ENCODE data around the gene RFC1.
"Not testable (repeated sequence)": the region's sequence is repeated elsewhere in the genome, so short reads cannot be mapped to it uniquely, and the experiment has no call there.

Gene RFC1

GRCh38 chr4:39279416-39279815 lies 86.7 kb downstream of the RFC1 start:
- DNase-seq = no peak
- no peaks in the 10 kb centered on the region for H3K27me3 ChIP-seq (ENCODE audit: insufficient read depth, low read depth, severe bottlenecking)
- no peaks in the 10 kb centered on the region for H3K9me3 ChIP-seq (ENCODE audit: severe bottlenecking)
- peaks cover 36% of the 10 kb centered on the region for H3K36me3 ChIP-seq
- no peak overlapping the region for H3K4me3 ChIP-seq (ENCODE audit: low read depth, low read length)
- TF ChIP-seq CTCF (IDR thresholded peaks at IDR 0.05; ENCODE audit: low read depth, low read length) = no peak
- H3K27ac ChIP-seq = no peak overlapping the region

- TF ChIP-seq CTCF (IDR thresholded peaks at IDR 0.05; ENCODE audit: low read depth, low read length) = no peak
- Histone ChIP-seq H3K9me3 (ENCODE audit: severe bottlenecking) (no peaks in the 10 kb centered on the region), H3K27me3 (ENCODE audit: insufficient read depth, low read depth, severe bottlenecking) (no peaks in the 10 kb centered on the region), H3K27ac (no peak overlapping the region), H3K36me3 (peaks cover 40% of the 10 kb centered on the region), H3K4me3 (ENCODE audit: low read depth, low read length) (no peak overlapping the region)
- DNase-seq = no peak
These were observed 87.7 kb downstream of the RFC1 start for GRCh38 chr4:39278476-39278875.

GRCh38 chr4:39277661-39278060 lies 88.5 kb downstream of the RFC1 start:
- H3K9me3 ChIP-seq (ENCODE audit: severe bottlenecking); DNase-seq; H3K4me3 ChIP-seq (ENCODE audit: low read depth, low read length); H3K27me3 ChIP-seq (ENCODE audit: insufficient read depth, low read depth, severe bottlenecking); H3K27ac ChIP-seq: not testable (repeated sequence)
- peaks cover 49% of the 10 kb centered on the region for H3K36me3 ChIP-seq

GRCh38 chr4:39274503-39274902 lies 91.7 kb downstream of the RFC1 start:
- no peak for DNase-seq
- peaks cover 48% of the 10 kb centered on the region for H3K36me3 ChIP-seq
- no peak for TF ChIP-seq CTCF (IDR thresholded peaks at IDR 0.05; ENCODE audit: low read depth, low read length)
- H3K4me3 ChIP-seq (ENCODE audit: low read depth, low read length) = no peak overlapping the region
- no peak overlapping the region for H3K27ac ChIP-seq
- H3K27me3 ChIP-seq (ENCODE audit: insufficient read depth, low read depth, severe bottlenecking) = no peaks in the 10 kb centered on the region
- no peaks in the 10 kb centered on the region for H3K9me3 ChIP-seq (ENCODE audit: severe bottlenecking)

GRCh38 chr4:39263895-39264294 lies 102.3 kb downstream of the RFC1 start:
- DNase-seq = no peak
- peaks cover 19% of the 10 kb centered on the region for H3K36me3 ChIP-seq

GRCh38 chr4:39259571-39260330 lies 106.4 kb downstream of the RFC1 start:
- H3K27ac ChIP-seq = no peak overlapping the region
- H3K4me3 ChIP-seq (ENCODE audit: low read depth, low read length) = no peak overlapping the region
- no peak for TF ChIP-seq CTCF (IDR thresholded peaks at IDR 0.05; ENCODE audit: low read depth, low read length)
- no peak for DNase-seq
- no peaks in the 10 kb centered on the region for H3K9me3 ChIP-seq (ENCODE audit: severe bottlenecking)
- H3K27me3 ChIP-seq (ENCODE audit: insufficient read depth, low read depth, severe bottlenecking) = no peaks in the 10 kb centered on the region
- peaks cover 17% of the 10 kb centered on the region for H3K36me3 ChIP-seq

More at GRCh38 chr4:39263895-39264294, 102.3 kb downstream of the RFC1 start:
- Histone ChIP-seq H3K27ac (no peak overlapping the region), H3K27me3 (ENCODE audit: insufficient read depth, low read depth, severe bottlenecking) (no peaks in the 10 kb centered on the region), H3K4me3 (ENCODE audit: low read depth, low read length) (no peak overlapping the region), H3K9me3 (ENCODE audit: severe bottlenecking) (no peaks in the 10 kb centered on the region)
- TF ChIP-seq CTCF (IDR thresholded peaks at IDR 0.05; ENCODE audit: low read depth, low read length) = no peak
